GM19452 (cell line): ENCODE measurements around the gene NSUN3.
"Not testable (repeated sequence)": the region's sequence is repeated elsewhere in the genome, so short reads cannot be mapped to it uniquely, and the experiment has no call there.

ENCODE experiments used
- ATAC-seq: cut with Tn5 transposase; IDR thresholded peaks from one replicate; pipeline ENCODE4 v1.9.1; 2021; ENCODE audit not compliant: unreplicated experiment

The NSUN3 gene

DNA sequence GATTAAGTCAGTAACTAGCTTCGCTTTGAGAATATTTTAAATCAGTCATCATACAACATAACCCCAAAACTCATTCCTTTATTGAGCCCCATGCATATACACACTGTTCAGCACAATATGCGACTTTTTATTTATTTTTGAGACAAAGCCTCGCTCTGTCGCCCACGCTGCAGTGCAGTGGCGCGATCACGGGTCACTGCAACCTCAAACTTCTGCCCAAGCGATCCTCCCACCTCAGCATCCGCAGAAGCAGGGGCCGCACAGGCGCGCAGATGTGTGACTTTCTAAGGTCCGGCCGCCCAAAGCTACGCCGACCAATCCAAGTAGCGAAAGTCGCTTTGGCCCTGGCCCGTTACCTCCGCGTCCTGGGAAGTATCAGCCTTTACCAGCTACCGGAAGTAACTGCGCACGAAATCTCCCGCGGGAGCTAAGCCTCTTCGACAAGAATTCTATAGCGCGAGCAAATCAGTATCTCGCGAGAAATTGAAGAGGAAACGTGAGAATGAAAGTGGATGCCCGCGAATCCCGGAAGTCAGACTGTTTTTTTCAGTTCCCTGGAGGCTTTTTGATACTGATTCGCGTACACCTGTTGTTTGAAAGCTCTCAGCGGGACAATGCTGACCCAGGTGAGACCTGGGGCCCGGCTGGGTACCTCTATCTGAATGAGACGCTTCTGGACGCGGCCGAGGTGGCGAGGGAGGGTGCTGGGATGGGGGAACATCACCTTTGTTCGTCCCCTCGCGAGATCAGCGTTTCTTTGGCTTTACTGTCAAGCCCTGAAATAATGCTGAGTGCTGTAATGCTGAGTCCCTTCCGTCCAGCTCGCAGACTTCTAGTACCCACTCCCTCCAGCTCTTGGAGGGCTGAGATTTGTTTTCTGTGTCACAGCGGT lies at the start of gene NSUN3, which contains the start of gene DHFR2:
Gene NSUN3, plus strand, starts transcription at position 549 of the 892 bp plus-strand sequence. Its CDS starts 66 bp downstream, at position 615.
Gene DHFR2, minus strand, starts transcription at position 404 of the 892 bp plus-strand sequence. CDS start 1,405 bp downstream, outside the sequence.
- ATAC-seq, result peak; percentile 94

DNA sequence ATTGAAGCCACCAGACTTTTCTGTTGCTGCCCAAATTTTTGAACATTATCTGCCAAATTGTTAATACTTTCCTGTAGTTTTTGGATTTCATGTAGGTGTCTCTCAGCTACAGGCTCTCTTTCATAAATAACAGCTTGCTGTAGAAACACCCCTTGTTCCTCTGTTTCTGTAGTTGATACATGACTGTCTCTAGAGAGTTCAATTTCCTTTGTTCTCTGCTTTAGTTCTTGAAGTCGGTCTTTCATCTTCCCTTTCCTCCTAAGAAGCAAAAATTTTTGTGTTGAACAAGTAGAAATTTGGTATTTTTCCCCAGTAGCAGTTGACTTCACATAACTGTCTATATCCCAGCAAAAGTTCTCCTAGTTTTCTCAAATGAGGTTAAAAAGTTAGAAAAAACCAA lies 47.8 kb upstream of the NSUN3 start:
- no peak for ATAC-seq

GRCh38 chr3:94019659-94020058 lies 43.2 kb upstream of the NSUN3 start:
- ATAC-seq, result no peak

DNA sequence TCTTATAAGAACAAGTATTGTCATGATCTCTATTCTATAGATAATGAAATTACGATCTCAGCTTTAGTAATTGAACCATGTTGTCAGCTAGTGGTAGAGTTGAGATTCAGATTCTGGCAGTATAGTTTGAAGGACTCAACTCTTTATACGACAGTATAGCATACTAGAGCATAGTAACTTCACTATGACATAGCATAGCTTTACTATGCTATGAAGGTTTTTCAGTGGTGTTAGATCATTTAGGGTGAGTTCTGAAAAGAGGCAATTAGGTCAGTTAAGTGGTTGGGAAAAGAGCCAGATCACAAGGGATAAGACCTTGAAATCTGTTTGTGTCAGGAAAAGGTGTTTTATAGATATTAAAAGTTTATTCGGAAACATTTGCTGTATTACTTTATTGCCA lies 42.6 kb upstream of the NSUN3 start:
- no peak for ATAC-seq

GRCh38 chr3:94024385-94024784 lies 38.5 kb upstream of the NSUN3 start:
- ATAC-seq, result no peak

DNA sequence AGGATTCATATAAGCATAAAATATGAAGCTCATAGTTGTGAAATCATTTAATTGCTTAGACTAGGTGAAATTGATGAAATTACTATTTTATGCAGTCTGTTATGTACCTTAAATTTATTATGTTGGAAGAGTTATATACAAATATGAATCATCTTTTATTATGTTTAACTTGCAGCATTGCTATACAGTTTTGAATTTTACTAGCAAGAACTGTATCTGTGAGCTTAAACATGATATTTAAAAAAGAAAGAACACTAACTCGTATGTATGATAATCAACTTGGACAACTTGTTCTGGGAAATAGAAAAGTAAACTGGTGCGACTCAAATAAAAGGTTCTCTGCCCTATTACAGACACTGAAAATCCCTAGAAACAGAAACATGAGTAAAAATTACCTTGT lies 36.2 kb upstream of the NSUN3 start:
- ATAC-seq, result no peak

DNA sequence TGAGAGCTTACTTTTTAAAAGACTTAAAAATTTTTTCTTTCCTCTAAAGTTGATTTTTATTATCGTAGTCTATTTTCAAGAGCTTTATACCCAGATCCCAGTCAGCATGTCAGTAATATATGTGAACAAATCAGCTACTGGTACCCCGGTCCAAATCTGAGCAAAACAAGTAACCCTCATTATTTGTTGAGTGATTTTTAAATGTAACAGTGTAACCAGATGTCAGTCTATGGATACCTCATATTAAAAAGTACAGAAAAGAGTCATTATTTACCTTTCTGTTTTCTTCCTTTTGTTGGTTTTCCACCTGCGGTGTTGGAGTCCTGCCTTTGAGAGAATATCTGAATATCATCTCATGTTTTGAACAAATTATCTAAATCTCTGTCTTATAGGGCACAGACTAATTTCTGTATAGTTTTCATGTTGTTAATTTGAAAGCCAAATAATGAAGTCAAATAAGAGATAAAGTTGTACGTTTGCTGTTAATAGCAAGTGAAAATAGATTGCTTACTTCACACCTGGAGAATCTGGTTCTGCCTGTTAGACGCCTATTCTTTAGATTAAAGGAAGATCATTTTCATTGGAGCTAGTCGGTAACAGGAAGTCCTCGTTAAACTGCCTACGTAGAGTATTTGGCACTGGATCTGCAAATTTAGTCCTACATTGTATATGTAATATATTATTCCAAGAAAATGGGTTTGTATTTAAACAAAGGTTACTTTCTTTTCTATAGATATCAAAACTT lies 34.6 kb upstream of the NSUN3 start, which contains the start of gene STX19:
Gene STX19, minus strand, starts transcription at position 505 of the 745 bp plus-strand sequence. CDS start 13,328 bp downstream, outside the sequence.
- ATAC-seq, result no peak

GRCh38 chr3:94036909-94037507 lies 25.9 kb upstream of the NSUN3 start:
- ATAC-seq, result no peak

GRCh38 chr3:94043285-94043684 lies 19.6 kb upstream of the NSUN3 start:
- no peak for ATAC-seq

GRCh38 chr3:94044100-94044936 lies 18.5 kb upstream of the NSUN3 start:
- not testable (repeated sequence) for ATAC-seq

- ATAC-seq, result no peak
Observed at GRCh38 chr3:94046533-94046932, 16.3 kb upstream of the NSUN3 start.

DNA sequence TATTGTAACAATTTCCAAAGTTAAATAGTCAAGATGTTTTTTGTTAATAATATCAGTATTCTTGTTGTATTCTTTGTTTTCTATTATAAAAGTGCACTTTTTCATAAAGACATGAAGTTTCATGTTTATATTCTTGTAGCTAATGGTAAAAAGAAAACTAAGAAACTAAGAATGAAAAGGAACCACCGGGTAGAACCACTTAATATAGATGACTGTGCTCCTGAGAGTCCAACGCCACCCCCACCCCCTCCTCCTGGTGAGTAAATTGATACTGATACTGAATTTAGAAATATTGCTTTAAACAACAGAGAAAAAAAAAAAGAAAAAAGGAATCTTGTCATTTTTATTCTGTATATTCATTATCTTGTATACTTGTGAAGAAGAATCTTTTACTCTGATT lies 13.6 kb upstream of the NSUN3 start:
- no peak for ATAC-seq

- no peak for ATAC-seq
Observed at GRCh38 chr3:94050546-94050945, 12.3 kb upstream of the NSUN3 start.

DNA sequence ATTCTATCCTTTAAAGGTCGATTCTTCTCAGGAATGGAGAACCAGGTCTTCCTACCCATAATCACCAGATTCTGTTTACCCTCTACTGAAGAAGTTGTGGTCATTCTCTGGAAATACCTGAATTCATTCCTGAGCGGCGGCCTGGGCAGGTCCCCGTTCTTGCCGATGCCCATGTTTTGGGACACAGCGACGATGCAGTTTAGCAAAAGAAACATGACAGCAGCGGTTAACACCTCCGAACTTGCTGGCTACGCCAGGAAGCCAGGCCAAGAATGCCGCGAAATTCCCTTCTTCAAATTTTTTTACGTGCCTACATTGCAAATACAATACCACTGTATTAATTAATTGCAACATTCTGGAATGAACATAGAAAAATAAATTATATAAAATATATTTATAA lies 1.6 kb upstream of the NSUN3 start:
- ATAC-seq, result no peak

GRCh38 chr3:94063496-94064119 lies 747 bp downstream of the NSUN3 start:
- no peak for ATAC-seq

GRCh38 chr3:94064243-94064860 lies 1.5 kb downstream of the NSUN3 start:
- no peak for ATAC-seq

GRCh38 chr3:94065122-94065521 lies 2.3 kb downstream of the NSUN3 start:
- no peak for ATAC-seq

DNA sequence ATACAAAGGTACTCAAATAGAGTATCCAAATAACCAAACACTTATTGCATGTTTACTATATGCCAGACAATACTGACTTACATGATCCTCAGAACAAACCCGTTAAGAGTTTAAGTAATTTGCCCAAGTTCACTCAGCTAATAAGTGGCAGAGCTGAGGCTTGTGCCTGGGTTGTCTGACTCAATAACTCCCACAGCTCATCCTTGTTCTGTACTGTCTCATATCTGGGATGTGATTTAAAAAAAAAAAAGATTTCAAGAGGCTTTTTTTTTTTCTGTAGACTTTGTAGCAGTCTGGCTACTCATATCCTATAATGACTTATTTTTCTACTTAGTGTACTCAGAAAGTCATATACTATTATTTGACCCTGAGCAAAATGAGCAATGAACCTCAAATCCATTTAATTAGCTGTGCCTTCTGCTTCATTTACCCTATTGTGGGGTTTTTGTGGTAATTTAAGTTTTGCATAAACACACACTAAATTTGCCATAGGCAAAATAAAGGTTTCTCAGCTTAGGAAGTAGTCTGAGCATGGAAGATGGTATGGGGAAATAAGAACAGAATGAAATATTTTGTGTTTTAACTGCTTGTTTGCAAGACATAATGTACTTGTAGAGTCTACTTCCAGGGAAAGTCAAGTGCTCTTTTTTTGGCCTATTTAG lies 3.1 kb downstream of the NSUN3 start:
- no peak for ATAC-seq
